Right renal cortex interstitium (tissue), 3 donors: Measurements from ENCODE around the gene FAM13A. TPM values are rescaled to one million over a fixed set of nuclear protein-coding genes. Genes with fewer than 3 reads are reported as not detected.

ENCODE experiments used
- DNase-seq, 3 donors: peaks; one replicate each; pipeline ENCODE4 v3.0.0-alpha.2; 2013; ENCODE audit warnings: low read depth in 3 of 3, low spot score in 2 of 3
- polyA plus RNA-seq, 3 donors: library from polyadenylated mRNA; unstranded; fragments of 120-200 nt; gene quantifications; one replicate each; pipeline ENCODE4 v1.2.1, GENCODE V29; 2013; ENCODE audit not compliant: insufficient read length in 3 of 3

Gene FAM13A
- polyA plus RNA-seq, 3 donors = 30.6 to 31.9 (median 31.6) TPM

- DNase-seq = no peak
These were observed 326.2 kb downstream of the FAM13A start for GRCh38 chr4:88730811-88731210.

- DNase-seq = no peak
These were observed 327.7 kb downstream of the FAM13A start for GRCh38 chr4:88729146-88729760.

- no peak for DNase-seq
These were observed 328.8 kb downstream of the FAM13A start for GRCh38 chr4:88728146-88728545.

GRCh38 chr4:88725986-88726385 lies 331.0 kb downstream of the FAM13A start:
- DNase-seq = no peak

- no peak for DNase-seq
These were observed 331.8 kb downstream of the FAM13A start for GRCh38 chr4:88725143-88725542.

- DNase-seq = no peak
These were observed 332.6 kb downstream of the FAM13A start for GRCh38 chr4:88724406-88724805.

GRCh38 chr4:88722828-88723227 lies 334.2 kb downstream of the FAM13A start:
- DNase-seq = no peak

GRCh38 chr4:88722276-88722780 lies 334.7 kb downstream of the FAM13A start:
- DNase-seq = no peak

- DNase-seq = no peak
These were observed 336.2 kb downstream of the FAM13A start for GRCh38 chr4:88720451-88721428.

- DNase-seq = no peak
These were observed 337.6 kb downstream of the FAM13A start for GRCh38 chr4:88719381-88719780.

GRCh38 chr4:88718098-88718497 lies 338.9 kb downstream of the FAM13A start:
- no peak for DNase-seq

GRCh38 chr4:88713782-88714181 lies 343.2 kb downstream of the FAM13A start:
- DNase-seq = no peak

GRCh38 chr4:88709989-88710388 lies 347.0 kb downstream of the FAM13A start:
- no peak for DNase-seq

GRCh38 chr4:88706574-88706973 lies 350.4 kb downstream of the FAM13A start:
- DNase-seq = no peak

- no peak for DNase-seq
These were observed 351.0 kb downstream of the FAM13A start for GRCh38 chr4:88705805-88706492.

- DNase-seq = no peak
These were observed 351.8 kb downstream of the FAM13A start for GRCh38 chr4:88705223-88705622.

GRCh38 chr4:88702782-88703181 lies 354.2 kb downstream of the FAM13A start:
- no peak for DNase-seq

GRCh38 chr4:88698519-88698918 lies 358.5 kb downstream of the FAM13A start:
- DNase-seq = no peak

GRCh38 chr4:88697588-88698329 lies 359.2 kb downstream of the FAM13A start, which contains the start of gene NAP1L5:
Gene NAP1L5 (minus strand): TSS chr4:88697829. CDS start chr4:88697754, 75 bp downstream.
- DNase-seq = no peak

GRCh38 chr4:88697141-88697540 lies 359.8 kb downstream of the FAM13A start:
- DNase-seq = no peak
